Ammon's horn (tissue), 1 donor: ENCODE data around the gene ZMAT5.
A peak's percentile ranks its signal among the peaks of the same experiment; 100 is the strongest.

Experiments
- DNase-seq: peaks from one replicate; pipeline ENCODE4 v3.0.0-alpha.2; 2016; ENCODE audit warnings: low spot score

ZMAT5 gene

DNA sequence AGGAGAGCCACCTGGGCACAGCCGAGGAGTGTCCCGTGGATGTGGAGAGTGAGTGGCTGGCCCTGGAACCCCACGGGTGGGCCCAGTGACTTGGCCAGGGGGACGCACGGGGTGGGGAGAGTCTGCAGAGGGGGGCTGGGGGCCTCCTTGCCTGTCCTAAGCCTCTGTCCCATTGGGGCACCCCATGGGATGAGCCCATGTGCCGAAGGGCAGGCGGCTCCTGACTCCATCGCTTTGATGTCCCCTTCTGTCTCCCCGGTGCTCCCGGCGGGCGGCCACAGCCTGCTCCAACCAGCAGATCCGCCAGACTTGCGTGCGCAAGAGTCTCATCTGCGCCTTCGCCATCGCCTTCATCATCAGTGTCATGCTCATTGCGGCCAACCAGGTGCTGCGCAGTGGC, 37.6 kb downstream of the ZMAT5 start:
- no peak for DNase-seq

DNA sequence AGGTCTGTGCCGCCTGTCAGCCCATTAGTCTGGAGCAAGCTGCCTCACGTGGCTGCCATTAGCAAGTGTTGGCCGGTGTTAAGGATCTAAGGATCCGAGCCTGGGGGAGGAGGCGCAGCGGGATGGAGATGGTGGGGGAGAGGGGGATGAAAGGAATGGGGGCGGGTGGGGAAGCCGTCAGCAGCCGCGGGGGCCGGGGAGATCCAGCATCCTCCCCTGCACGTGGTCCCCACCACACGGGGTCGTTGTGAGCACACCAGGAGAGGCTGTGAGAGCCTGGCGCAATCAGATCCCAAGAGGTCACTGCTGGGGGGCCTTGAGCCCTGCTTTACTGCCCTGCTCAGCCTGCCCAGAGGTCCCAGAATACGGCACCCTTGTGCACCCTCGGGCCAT, 39.7 kb downstream of the ZMAT5 start:
- peak; percentile 26 for DNase-seq

DNA sequence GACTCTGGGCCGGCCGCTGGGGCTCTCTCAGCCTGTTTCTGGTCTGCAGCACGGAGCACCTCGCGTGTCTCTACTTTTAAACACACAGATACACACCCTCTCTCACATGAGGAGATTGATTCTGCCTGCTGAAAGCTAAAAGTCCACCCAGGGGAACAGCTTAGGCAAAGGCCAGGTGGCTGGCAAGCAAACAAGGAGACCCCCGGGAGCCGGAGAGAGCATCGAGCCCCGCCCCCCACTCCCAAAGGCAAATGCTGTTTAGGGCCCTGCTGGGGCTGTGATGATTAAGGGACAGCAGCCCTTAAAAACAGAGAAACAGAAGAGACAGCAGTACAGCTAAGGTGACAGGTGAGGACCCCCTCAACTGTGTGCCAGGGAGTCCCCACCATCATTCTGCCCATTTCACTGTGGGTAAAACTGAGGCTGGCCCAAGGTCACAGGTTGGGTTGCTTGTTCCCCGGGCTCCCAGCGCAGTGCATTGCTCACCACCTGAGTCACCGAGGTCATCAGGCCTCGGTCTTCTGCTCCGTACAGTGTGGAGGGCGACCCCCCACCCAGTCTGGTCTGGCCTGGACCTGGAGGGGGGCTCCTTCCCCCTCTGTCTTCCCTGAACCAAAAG, 40.2 kb downstream of the ZMAT5 start:
- DNase-seq, result no peak

DNA sequence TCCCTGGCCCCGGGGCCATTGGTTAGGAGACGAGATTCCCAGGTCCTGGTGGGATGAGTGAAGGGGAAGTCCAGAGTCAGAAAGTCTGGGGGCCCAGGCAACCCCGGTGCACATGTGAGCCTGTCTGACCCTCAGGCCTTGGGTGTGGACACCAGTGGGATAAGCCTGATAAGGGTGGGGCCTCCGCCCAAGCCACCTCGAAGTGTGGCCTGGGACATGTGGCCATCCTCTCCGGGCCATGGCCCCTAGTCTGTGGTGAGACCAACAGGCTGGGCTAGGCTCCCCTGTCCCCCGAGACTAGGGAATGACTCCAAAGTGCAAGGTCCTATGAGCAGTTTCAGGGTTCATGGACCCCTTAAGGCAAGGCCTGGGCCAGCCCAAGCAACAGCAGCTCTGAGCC, 40.7 kb downstream of the ZMAT5 start:
- no peak for DNase-seq

DNA sequence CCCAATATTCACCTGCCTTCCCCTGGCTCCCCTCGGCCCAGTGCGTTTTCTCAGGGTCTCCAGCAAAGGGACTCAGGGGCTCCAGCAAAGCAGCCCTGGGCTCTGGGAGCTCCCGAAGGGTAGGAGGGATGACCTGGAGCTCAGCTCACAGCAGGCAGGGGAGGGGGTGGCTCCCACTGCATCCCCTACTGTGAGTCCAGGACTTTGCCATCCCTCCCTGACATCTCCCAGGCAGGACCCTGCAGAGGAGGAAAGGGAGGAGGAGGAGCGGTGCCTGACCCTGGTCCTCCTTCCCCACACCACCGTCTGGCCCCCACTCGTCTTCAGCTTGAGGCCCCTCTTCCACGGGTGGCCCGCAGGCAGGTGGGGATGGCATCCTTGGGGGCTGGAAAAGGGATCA, 42.0 kb downstream of the ZMAT5 start:
- no peak for DNase-seq

DNA sequence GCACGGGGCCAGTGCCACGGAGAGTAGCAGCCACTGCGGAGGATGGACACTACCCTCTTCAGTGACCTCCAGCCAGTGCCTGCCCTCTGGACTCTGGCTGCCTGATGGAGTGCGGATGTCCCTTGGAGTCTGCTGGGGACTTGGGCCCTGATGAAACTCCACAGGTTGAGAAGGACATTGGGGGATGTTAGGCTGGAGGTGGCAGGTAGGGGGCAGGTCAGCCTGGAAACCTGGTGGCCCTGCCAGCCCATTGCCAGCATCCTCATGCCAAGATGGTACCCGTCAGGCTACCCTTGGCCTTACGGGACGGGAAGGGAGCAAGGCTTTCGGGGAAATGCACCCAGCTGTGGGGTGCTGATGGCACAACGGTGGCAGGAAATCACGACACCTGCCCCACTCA, 43.0 kb downstream of the ZMAT5 start:
- DNase-seq, result no peak

DNA sequence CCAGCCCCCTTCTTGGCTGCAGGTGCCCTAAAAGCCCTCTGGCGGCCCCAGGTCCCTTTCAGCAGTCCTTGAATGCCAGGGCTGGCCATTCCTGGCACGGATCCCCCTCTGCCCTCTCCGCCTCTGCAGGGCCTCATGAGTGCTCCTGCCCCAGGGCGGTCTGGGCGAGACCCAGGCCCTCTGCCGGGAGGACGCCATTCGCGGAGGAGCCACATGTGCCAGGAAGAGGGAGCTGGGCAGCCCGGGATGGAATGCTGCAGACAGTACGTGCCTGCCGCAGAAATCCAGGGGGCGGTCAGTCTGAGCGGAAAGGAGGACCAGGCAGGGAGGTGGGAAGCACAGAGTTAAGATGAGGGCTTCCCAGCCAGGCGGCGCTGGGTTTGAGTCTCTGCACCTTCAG, 44.2 kb downstream of the ZMAT5 start:
- no peak for DNase-seq

DNA sequence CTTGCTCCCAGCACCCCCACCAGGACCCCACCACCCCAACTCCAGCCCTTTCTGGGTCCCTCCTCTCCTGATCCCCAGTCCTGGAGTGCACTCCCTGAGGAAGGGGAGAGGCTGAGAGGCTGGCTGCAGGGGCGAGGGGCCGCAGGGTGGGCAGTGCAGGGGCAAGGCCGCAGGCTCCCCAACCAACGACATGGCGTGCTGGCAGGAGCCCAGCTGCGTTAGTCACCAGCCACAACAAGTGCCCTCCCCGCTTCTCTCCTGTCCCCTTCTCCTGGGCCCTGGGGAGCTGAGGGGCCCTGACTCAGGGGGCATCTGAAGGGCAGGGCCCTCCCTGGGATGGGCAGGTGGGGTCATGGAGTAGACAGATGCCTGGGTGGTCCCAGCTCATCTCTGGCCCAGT, 44.7 kb downstream of the ZMAT5 start:
- DNase-seq, result no peak

DNA sequence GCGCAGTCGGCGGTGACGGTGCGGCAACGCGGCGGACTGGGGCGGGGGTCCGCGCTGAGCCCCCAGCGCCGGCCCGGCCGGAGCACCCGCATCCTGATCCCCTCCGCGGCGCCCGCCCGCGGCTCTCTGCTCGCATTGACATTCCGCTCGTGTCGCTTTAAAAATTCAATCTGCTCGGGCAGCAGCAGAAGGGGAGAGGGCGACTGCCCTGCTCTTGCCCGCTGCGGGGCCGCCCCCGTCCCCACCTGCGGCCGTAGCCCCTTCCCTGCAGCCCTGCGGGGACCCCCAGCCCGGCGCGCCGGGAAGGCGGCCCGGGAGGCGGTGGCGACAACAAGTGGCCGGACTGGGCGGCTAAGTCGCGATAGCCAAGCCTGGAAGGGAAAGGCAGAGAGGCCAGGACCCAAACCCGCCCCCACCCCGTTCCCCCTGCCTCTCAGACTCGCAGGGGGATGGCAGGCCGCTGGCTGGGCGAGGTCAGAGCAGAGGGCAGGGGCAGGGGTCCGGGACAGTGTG, 45.9 kb downstream of the ZMAT5 start:
- DNase-seq, result no peak

DNA sequence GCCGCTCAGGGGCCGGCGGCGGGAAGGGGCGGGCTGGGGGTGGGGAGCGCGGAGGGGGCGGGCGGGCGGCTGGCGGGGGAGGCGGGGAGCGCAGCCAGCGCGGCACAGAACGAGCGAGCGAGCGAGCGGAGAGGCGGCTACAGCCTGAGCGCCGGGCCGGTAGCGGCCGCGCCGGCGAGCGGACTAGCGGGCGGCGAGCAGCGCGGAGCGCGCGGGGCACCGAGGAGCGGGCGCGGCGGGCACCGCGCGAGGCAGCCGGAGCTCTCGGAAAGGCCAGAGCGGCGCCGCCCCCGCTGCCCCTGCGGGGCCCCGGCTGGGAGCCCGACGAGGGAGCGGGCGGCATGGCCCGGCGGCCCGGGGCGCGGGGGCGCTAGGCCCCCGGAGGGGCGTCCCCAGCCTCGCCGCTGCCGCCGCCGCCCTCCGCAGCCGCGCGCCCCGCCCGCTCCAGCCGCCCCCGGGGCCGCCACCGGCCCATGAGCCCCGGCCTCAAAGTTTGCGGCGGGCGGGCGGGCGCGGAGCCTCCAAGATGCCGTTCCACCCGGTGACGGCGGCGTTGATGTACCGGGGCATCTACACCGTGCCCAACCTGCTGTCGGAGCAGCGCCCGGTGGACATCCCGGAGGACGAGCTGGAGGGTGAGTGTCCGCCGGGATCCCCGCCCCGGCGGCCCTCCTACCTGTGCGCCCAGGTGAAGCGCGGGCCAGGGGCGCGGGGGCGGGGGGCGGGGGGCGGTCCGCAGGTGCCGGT, 46.7 kb downstream of the ZMAT5 start, which contains the start of gene CABP7:
Gene CABP7, plus strand, starts transcription at position 105 of the 747 bp plus-strand sequence. Its CDS starts 422 bp downstream, at position 527.
- DNase-seq, result no peak

DNA sequence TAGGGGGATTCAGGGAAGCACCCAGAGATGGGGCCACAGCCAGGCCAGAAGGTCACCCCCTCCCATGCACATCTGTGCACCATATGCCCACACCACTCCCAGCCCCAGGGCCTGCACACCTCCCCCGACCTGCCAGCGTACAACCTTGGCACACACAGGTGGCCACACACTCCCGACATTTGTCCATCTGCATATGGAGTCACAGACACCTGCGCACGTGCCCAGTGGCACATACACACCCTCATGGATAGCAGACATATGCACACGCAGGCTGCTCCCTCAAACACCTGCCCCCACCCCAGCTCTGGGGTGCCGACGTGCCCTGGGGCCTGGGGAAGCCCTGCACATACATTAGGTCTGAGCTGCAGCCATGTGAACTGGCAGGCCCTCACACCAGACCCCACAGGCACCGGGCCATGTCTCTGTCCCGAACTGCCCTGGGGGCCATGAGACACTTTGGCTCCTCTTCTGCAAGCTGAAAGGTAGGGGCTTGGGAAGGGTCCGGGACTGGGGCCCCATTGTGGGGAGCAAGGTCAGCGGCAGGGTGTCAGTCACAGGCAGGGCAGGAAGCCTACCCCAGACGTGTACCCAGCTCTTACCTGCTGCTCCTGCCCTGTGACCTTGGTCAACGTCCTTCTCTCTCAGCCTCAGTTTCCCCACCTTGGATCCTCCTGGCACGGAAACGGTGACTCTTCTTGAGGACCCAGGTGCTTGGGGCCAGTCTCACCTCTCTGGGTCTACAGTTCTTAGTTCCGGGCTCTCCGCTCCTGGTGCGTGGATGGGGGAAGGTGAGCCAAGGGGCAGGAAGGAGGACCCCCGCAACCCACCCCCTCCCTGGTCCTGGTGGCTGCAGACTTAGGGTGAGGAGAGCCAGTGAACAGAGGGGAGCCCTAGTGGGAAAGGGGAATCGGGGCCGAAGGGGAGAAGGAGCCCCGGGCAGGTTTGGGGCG, 47.6 kb downstream of the ZMAT5 start:
- no peak for DNase-seq

DNA sequence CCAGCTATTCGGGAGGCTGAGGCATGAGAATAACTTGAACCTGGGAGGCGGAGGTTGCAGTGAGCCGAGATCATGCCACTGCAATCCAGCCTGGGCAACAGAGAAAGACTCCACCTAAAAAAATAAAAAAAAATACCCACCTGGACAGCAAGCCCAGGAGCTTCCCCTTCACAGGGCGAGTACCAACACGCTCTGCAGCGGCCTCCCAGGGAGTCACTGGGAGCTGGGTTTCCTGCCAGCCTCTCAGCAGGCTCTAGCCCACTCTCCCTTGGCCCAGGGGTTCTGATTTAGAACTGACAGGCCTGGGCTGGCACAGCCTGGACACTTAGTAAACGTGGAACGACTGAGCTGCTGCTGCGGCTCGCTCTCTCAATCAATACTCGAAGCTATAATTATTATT, 49.0 kb downstream of the ZMAT5 start:
- DNase-seq, result no peak

DNA sequence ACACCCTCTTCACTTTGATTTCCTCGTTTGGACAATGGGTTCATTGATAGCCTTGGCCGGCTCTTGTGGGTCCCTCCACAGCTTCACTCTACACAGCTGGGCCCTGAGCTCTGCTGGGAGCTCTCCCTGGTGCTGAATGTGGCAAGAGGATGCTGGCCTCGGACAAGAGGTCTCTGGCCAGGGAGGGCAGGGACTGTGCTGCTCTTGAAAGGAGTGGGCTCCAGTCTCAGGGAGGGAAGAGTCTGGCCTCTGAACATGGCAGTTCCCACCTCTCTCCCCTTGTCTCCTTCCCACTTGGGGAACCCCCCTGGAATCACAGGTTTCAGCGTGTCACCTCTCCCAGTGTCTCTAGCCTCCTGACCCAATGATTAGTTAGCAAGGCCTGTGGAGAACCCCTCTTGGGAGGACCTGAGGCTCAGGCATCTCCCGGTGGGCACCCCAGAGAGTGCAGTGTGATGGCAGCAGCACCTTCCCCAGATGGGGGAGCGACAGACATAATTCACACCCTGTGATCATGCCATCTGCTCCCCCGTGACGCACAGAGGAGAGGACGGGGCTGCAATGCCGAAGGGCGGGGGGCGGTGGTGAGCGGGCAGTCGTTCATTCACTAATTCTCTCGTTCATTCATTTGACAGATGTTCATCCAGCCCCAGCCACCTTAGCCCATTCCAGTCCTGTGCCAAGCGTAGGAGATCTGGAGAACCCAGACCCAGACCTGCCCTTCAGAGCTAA, 49.8 kb downstream of the ZMAT5 start:
- DNase-seq, result peak; percentile 89

DNA sequence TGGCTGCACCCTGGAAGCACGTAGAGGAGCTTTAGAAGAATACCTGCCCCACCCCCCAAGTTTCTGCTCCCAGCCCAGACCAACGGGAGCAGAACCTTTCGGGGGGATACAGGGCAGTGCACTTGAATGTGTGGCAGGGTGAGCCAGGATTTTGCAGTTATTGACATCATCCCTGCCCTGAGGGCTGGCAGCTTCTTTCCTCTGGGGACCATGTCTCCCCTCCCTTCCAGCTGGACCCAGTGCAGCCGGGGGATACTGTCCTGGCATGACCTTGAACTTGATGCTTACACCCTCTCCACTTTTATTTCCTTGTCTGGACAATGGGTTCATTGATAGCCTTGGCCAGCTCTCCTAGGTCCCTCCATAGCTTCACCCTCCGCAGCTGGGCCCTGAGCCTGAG, 51.1 kb downstream of the ZMAT5 start:
- no peak for DNase-seq

DNA sequence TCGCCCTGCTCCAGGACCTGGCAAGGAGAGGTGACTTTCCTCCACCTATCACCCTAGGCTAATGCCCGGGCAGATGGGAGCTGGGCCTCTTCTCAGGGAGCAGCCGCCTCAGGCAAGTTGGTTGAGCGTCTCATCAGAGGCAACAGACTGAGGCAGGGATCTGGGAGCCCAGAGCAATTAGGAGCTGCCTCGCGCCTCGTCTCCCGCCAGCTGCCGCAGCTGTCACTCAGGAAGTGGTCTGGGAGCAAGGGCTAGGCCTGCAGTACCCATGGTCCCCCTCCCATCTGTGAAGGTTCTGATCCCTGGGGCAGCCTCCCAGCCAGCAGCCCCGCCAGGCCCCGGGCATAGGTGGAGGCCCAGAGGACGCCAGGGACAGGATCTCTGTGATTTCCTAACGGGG, 51.6 kb downstream of the ZMAT5 start:
- no peak for DNase-seq

DNA sequence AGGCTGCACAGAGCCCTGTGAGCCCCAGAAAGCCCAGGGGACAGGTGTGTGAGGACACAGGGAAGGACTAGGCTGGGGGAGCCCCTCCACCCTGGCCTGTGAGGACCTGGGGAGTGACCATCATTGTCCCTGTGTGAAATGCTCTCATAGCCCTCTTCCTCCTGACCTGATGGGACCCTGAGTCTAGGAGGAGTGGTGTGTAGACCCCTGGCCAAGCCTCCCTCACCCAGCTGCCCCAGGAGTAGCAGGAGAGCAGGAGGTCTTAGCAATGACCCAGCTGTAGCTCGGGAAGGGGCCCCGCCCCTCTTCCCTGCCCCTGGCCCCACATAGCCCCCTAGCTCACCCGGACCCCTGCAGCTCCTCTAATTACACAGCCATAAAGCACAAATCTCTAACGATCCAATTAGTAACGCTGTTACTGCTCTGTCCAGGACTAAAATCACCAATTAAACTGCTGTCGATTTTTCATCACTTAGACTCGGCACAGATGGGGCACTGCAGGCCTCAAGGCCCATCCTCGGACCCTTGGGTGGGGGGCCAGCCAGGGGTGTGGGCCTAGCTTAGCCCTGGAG, 53.6 kb downstream of the ZMAT5 start:
- no peak for DNase-seq

DNA sequence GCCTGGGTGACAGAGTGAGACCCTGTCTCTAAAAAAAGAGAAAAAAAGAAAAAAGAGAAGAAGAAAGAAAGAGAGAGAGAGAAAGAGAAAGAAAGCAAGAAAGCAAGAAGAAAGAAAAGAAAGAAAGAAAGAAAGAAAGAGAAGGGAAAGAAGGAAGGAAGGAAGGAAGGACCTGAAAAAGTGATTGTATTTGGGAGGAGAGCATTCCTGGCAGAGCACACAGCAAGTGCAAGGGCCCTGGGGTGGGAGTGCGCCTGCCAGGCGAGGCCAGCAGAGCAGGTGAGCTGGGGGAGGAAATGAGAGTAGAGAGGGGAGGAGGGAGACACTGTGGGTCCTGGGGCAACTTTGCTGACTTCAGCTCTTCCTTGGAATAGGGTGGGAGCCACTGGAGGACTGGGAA, 54.7 kb downstream of the ZMAT5 start:
- DNase-seq, result no peak

DNA sequence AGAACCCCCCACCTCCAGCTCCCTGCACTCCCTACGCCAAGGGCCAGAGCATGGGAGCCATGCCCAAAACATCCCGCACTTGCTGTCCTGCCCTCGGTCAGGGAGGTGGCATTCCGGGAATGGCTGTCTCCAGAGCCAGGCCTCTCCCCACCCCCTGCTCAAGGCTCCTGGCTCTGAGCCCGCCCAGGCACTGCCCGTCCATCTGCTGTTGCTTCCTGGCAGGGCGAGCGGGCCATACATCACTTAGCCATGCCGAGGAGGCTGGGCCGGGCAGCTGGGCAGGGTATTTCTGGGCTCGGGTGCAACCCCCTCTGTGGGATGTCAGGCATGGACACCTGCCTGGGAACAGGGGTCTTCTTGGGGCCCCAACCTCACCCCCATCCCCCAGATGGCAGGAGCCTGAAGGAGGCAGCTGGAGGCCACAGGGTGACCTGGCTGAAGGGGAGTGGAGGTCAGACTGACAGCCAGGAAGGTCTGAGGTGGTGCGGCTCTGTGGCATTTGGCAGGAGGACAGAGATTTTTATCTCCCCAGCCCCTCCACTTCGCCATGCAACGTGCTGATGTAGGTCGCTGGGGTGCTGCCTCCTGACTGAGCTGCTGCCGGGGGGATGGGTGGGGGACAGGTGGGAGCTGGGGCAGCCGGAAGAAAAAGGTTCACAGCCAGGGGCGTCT, 55.7 kb downstream of the ZMAT5 start:
- DNase-seq, result no peak

DNA sequence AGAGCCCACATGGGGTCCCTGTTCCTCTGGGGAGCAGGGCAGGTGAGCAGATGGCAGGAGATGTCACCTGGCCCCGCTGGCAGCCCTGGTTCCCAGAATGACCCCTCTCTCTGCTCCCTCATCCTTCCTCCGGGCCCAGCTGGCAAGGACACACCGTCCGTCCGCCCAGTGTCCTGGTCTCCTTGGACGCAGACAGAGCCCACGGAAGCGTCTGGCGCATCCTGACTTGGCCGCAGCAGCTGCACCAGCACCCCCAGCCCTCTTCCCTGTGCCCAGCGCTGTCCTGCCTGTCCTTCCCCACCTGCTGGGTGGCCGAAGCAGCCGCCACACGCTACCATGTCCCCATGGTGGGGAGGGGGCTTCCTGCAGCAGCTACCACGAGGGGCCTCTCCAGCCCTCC, 56.6 kb downstream of the ZMAT5 start:
- DNase-seq, result no peak

DNA sequence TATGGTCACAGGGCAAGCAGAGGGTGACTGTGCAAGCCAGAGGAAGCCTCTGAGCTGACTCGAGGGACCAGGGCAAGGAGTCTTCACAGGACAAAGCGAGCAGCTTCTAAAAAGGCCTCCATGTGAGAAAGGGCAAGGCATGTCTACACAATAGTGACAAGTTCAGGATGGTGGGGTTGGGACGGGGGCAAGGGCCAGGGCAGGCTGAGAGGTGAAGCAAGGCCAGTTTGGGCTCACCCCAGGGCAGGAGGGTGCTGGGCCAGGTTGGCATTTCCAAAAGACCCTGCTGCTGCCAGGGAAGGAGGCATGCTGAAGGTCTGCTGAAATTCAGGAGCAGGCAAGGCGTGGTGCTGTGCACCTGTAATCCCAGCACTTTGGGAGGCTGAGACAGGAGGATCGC, 59.3 kb downstream of the ZMAT5 start:
- DNase-seq, result no peak

DNA sequence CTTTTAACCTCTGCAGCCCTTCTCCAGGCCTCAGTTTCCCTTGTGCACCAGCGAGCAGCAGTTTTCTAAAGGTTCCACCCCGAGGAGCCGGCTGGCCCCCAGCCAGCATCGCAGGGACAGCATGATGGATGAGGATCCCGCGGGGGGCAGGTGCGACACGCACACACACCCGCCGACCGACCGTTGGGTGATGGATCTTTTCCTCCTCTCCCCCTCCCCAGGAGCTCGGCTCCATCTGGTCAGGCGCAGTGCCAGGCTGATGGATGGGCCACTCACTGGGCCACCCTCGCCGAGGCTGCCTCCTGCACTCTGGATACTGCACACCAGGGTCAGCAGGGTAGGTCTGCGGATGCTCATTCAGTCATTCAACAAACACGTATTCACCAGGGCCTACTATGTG, 59.8 kb downstream of the ZMAT5 start:
- no peak for DNase-seq
